ENCODE data around the gene CMC1.

Gene CMC1

GRCh38 chr3:28210968-28211713 is 30.3 kb upstream of the CMC1 start:
- no peak overlapping the region for H3K27ac ChIP-seq
- TF ChIP-seq ZFX (IDR thresholded peaks at IDR 0.05) (no peak), CTCF (conservative IDR thresholded peaks at IDR 0.05) (no peak)

GRCh38 chr3:28212681-28213080 is 28.7 kb upstream of the CMC1 start:
- no peak for TF ChIP-seq CTCF (conservative IDR thresholded peaks at IDR 0.05)
- no peak for TF ChIP-seq ZFX (IDR thresholded peaks at IDR 0.05)
- H3K27ac ChIP-seq, result no peak overlapping the region

GRCh38 chr3:28215407-28215806 is 26.0 kb upstream of the CMC1 start:
- TF ChIP-seq ZFX (IDR thresholded peaks at IDR 0.05), result no peak

GRCh38 chr3:28218071-28218916 is 23.1 kb upstream of the CMC1 start:
- TF ChIP-seq CTCF (conservative IDR thresholded peaks at IDR 0.05) (no peak), ZFX (IDR thresholded peaks at IDR 0.05) (no peak)
- H3K27ac ChIP-seq, result no peak overlapping the region

More at GRCh38 chr3:28215407-28215806, 26.0 kb upstream of the CMC1 start:
- H3K27ac ChIP-seq, result no peak overlapping the region

- no peak overlapping the region for H3K27ac ChIP-seq
- no peak for TF ChIP-seq CTCF (conservative IDR thresholded peaks at IDR 0.05)
- no peak for TF ChIP-seq ZFX (IDR thresholded peaks at IDR 0.05)
Observed at GRCh38 chr3:28218917-28219198, 22.6 kb upstream of the CMC1 start.

- no peak overlapping the region for H3K27ac ChIP-seq
- no peak for TF ChIP-seq ZFX (IDR thresholded peaks at IDR 0.05)
- TF ChIP-seq CTCF (conservative IDR thresholded peaks at IDR 0.05), result no peak
Observed at GRCh38 chr3:28224430-28224829, 17.0 kb upstream of the CMC1 start.

GRCh38 chr3:28226020-28226419 is 15.4 kb upstream of the CMC1 start:
- no peak for TF ChIP-seq ZFX (IDR thresholded peaks at IDR 0.05)
- no peak for TF ChIP-seq CTCF (conservative IDR thresholded peaks at IDR 0.05)
- H3K27ac ChIP-seq, result no peak overlapping the region
